Fibroblast of lung (primary cell): ENCODE data around the gene LRRC17. TPM values are rescaled to one million over a fixed set of nuclear protein-coding genes. Genes with fewer than 3 reads are reported as not detected.

Experiments
- DNase-seq, 2 donors: peaks; one replicate each; pipeline versions ENCODE4 v3.0.0 to v3.0.0-alpha.2; 2010; ENCODE audit warnings: low read depth in 2 of 2
- H2AFZ ChIP-seq: 2 replicates; pipeline ENCODE4 v1.5.1; 2012; ENCODE audit warnings: low read length, control low read depth, inconsistent platforms
- H3K27ac ChIP-seq: 2 replicates; pipeline ENCODE4 v1.5.1; 2011; ENCODE audit warnings: low read length, control low read depth; ENCODE audit not compliant: insufficient read depth
- H3K27me3 ChIP-seq: 2 replicates; pipeline ENCODE4 v1.5.1; 2011; ENCODE audit warnings: mild to moderate bottlenecking, low read length; ENCODE audit not compliant: control insufficient read depth, insufficient read depth
- H3K36me3 ChIP-seq: 2 replicates; pipeline ENCODE4 v1.5.1; 2011; ENCODE audit warnings: low read length; ENCODE audit not compliant: control insufficient read depth, insufficient read depth
- H3K4me1 ChIP-seq: 2 replicates; pipeline ENCODE4 v1.5.1; 2011; ENCODE audit warnings: low read length; ENCODE audit not compliant: control insufficient read depth, insufficient read depth; ENCODE audit errors: extremely low read depth
- H3K4me2 ChIP-seq: 2 replicates; pipeline ENCODE4 v1.5.1; 2011; ENCODE audit warnings: low read length, control low read depth; ENCODE audit not compliant: insufficient read depth; ENCODE audit errors: extremely low read depth
- H3K4me3 ChIP-seq, 4 experiments: fragments of 200-600 bp in 1 of 4; sonication (generic) in 1 of 4; replicated peaks in 1 of 4; 2 replicates each; pipeline ENCODE4 v1.5.1; 2011 to 2016; ENCODE audit warnings: low read length in 4 of 4, low read depth in 3 of 4, mild to moderate bottlenecking in 3 of 4, control low read depth in 2 of 4, inconsistent platforms in 1 of 4, mixed read lengths in 1 of 4; ENCODE audit not compliant: insufficient read depth in 1 of 4; ENCODE audit errors: control extremely low read depth in 1 of 4
- H3K79me2 ChIP-seq: 2 replicates; pipeline ENCODE4 v1.5.1; 2012; ENCODE audit warnings: mild to moderate bottlenecking, low read length, inconsistent platforms; ENCODE audit not compliant: control insufficient read depth, insufficient read depth
- H3K9ac ChIP-seq: 2 replicates; pipeline ENCODE4 v1.5.1; 2011; ENCODE audit warnings: mild to moderate bottlenecking, low read length, control low read depth; ENCODE audit not compliant: insufficient read depth
- H3K9me3 ChIP-seq: 2 replicates; pipeline ENCODE4 v1.5.1; 2012; ENCODE audit warnings: low read depth, low read length; ENCODE audit not compliant: control insufficient read depth, insufficient read depth
- H4K20me1 ChIP-seq: 2 replicates; pipeline ENCODE4 v1.5.1; 2011; ENCODE audit warnings: low read length; ENCODE audit not compliant: control insufficient read depth, insufficient read depth; ENCODE audit errors: extremely low read depth
- EZH2 ChIP-seq: IDR thresholded peaks from 2 replicates; pipeline ENCODE4 v1.5.1; 2012; ENCODE audit warnings: low read length, control low read depth, mild to moderate bottlenecking; ENCODE audit errors: missing control alignments
- polyA plus RNA-seq, 2 donors: library from polyadenylated mRNA; depleted of rRNA in 1 of 2; stranded (reverse) in 1 of 2; unstranded in 1 of 2; fragments of >200 nt; gene quantifications; 2 replicates each; pipeline ENCODE4 v1.2.1, GENCODE V29; 2011 to 2012; ENCODE audit warnings: missing spikeins in 1 of 2
- total RNA-seq: library from RNA; depleted of rRNA; stranded (reverse); fragments of >200 nt; gene quantifications from 2 replicates; pipeline ENCODE4 v1.2.1, GENCODE V29; 2014
- TF ChIP-seq, protein P1 (sequence below), 2 donors: IDR thresholded peaks in 1 of 2; conservative IDR thresholded peaks in 1 of 2; 1 replicate in 1 of 2; 2 replicates in 1 of 2; pipeline ENCODE4 v1.5.1; 2011 to 2012; ENCODE audit warnings: low read length in 2 of 2, control low read depth in 1 of 2, inconsistent platforms in 1 of 2, low read depth in 1 of 2, mild to moderate bottlenecking in 1 of 2

Gene LRRC17
- total and polyA plus RNA-seq, 2 donors (not counting 1 experiment from before 2014, with no cell fraction given): 12.6 to 31.5 TPM

DNA sequence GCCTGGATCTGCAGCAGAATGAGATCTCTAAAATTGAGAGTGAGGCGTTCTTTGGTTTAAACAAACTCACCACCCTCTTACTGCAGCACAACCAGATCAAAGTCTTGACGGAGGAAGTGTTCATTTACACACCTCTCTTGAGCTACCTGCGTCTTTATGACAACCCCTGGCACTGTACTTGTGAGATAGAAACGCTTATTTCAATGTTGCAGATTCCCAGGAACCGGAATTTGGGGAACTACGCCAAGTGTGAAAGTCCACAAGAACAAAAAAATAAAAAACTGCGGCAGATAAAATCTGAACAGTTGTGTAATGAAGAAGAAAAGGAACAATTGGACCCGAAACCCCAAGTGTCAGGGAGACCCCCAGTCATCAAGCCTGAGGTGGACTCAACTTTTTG lies 21.4 kb downstream of the LRRC17 start:
- H3K36me3 ChIP-seq: no peaks in the 10 kb centered on the region
- no peak overlapping the region for H3K9ac ChIP-seq
- TF ChIP-seq, protein P1, sequence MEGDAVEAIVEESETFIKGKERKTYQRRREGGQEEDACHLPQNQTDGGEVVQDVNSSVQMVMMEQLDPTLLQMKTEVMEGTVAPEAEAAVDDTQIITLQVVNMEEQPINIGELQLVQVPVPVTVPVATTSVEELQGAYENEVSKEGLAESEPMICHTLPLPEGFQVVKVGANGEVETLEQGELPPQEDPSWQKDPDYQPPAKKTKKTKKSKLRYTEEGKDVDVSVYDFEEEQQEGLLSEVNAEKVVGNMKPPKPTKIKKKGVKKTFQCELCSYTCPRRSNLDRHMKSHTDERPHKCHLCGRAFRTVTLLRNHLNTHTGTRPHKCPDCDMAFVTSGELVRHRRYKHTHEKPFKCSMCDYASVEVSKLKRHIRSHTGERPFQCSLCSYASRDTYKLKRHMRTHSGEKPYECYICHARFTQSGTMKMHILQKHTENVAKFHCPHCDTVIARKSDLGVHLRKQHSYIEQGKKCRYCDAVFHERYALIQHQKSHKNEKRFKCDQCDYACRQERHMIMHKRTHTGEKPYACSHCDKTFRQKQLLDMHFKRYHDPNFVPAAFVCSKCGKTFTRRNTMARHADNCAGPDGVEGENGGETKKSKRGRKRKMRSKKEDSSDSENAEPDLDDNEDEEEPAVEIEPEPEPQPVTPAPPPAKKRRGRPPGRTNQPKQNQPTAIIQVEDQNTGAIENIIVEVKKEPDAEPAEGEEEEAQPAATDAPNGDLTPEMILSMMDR (conservative IDR thresholded peaks at IDR 0.05 in 1 of 2, IDR thresholded peaks at IDR 0.05 in 1 of 2; ENCODE audit: low read depth in 1 of 2, low read length in 2 of 2): no peak
- no peak for TF ChIP-seq EZH2
- no peaks in the 10 kb centered on the region for H3K79me2 ChIP-seq
- H3K9me3 ChIP-seq: no peaks in the 10 kb centered on the region
- peak overlapping the region; percentile 81 for H3K27ac ChIP-seq
- DNase-seq: no peak
- no peaks in the 10 kb centered on the region for H3K27me3 ChIP-seq
- no peaks in the 10 kb centered on the region for H4K20me1 ChIP-seq
- H3K4me2 ChIP-seq: peak overlapping the region; percentile 48
- H3K4me1 ChIP-seq: peaks cover 2% of the 10 kb centered on the region
- peak overlapping the region; percentile 24 for H2AFZ ChIP-seq
- peak overlapping the region in 2 of 4 experiments; percentile 1 to 13 for H3K4me3 ChIP-seq

DNA sequence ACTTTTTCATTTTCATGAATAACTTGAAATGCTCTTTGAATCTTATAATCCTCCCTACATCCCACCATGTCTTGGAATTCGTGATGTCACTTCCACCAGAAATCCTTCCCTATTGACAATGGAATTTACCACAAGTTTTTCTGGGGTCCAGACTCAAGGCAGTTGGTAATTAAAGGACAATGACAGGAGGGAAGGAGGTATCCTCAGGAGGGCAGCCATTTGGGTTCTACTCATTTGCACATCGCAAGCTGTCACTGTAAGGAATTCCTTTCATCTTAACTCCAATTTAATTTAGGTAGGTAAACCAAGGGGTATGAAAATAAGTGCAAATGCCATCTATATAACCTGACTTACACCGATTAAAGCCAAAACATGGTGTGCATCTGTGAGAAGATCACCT lies 21.9 kb downstream of the LRRC17 start:
- Histone ChIP-seq H3K9me3 (no peaks in the 10 kb centered on the region), H3K79me2 (no peaks in the 10 kb centered on the region), H3K4me2 (peak overlapping the region; percentile 17), H3K4me1 (peaks cover 2% of the 10 kb centered on the region), H3K27ac (peak overlapping the region; percentile 81), H3K36me3 (no peaks in the 10 kb centered on the region), H3K9ac (no peak overlapping the region), H3K27me3 (no peaks in the 10 kb centered on the region), H4K20me1 (no peaks in the 10 kb centered on the region), H2AFZ (no peak overlapping the region), H3K4me3 (no peak overlapping the region)
- no peak for DNase-seq
- TF ChIP-seq, protein P1 (conservative IDR thresholded peaks at IDR 0.05 in 1 of 2, IDR thresholded peaks at IDR 0.05 in 1 of 2; ENCODE audit: low read depth in 1 of 2, low read length in 2 of 2): no peak
- no peak for TF ChIP-seq EZH2

DNA sequence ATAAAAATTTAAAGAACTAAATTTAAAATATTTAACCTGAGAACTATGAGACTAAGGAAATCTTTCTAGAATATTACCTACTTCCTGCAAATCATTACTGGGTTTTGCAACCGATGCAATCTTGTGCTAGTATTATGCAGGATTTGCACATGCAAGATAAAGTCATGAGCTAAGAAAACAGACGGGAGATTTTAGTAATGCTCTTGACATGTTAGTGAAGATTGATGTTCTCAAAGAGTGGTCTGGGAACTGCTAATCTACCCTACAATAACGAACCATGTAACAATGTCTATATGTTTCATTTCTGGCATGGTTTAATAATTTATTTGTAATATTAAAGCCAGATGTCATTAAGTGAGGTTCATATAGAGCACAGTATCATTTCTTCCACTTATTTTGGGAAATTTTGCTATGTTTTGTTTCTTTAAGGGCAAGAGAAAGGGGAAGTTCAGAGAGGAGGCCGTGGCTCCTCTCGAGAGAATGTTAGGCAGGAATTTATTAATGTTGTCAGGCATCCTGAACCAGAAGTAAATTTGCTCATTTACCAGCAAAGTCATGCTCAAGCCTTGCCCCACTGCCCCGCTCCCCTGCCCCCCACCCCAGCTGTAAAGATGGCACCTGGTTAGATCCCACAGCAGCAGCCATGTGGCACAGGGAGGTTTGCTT lies 22.8 kb downstream of the LRRC17 start:
- peak; percentile 19 to 61 for DNase-seq
- H3K27ac ChIP-seq: no peak overlapping the region
- no peaks in the 10 kb centered on the region for H3K79me2 ChIP-seq
- no peaks in the 10 kb centered on the region for H3K27me3 ChIP-seq
- peaks cover 2% of the 10 kb centered on the region for H3K4me1 ChIP-seq
- no peaks in the 10 kb centered on the region for H3K36me3 ChIP-seq
- no peak overlapping the region for H2AFZ ChIP-seq
- no peaks in the 10 kb centered on the region for H4K20me1 ChIP-seq
- H3K9ac ChIP-seq: no peak overlapping the region
- H3K4me3 ChIP-seq: peak overlapping the region in 1 of 4 experiments; percentile 4
- no peaks in the 10 kb centered on the region for H3K9me3 ChIP-seq
- TF ChIP-seq, protein P1 (conservative IDR thresholded peaks at IDR 0.05 in 1 of 2, IDR thresholded peaks at IDR 0.05 in 1 of 2; ENCODE audit: low read depth in 1 of 2, low read length in 2 of 2): no peak
- TF ChIP-seq EZH2: no peak
- H3K4me2 ChIP-seq: no peak overlapping the region
